Left kidney (tissue), 2 donors: ENCODE measurements around the gene SIM1. TPM values are rescaled to one million over a fixed set of nuclear protein-coding genes. Genes with fewer than 3 reads are reported as not detected.

Experiments
- DNase-seq: peaks from one replicate; pipeline ENCODE4 v3.0.0-alpha.2; 2013
- polyA plus RNA-seq: library from polyadenylated mRNA; unstranded; fragments of 120-200 nt; gene quantifications from one replicate; pipeline ENCODE4 v1.2.1, GENCODE V29; 2013; ENCODE audit not compliant: insufficient read length

SIM1 gene
- polyA plus RNA-seq, 1 donor: 29.8 TPM

- DNase-seq: no peak
Measured at GRCh38 chr6:100473182-100473581, 8.5 kb upstream of the SIM1 start.

- no peak for DNase-seq
Measured at GRCh38 chr6:100472674-100473073, 8.0 kb upstream of the SIM1 start.

DNA sequence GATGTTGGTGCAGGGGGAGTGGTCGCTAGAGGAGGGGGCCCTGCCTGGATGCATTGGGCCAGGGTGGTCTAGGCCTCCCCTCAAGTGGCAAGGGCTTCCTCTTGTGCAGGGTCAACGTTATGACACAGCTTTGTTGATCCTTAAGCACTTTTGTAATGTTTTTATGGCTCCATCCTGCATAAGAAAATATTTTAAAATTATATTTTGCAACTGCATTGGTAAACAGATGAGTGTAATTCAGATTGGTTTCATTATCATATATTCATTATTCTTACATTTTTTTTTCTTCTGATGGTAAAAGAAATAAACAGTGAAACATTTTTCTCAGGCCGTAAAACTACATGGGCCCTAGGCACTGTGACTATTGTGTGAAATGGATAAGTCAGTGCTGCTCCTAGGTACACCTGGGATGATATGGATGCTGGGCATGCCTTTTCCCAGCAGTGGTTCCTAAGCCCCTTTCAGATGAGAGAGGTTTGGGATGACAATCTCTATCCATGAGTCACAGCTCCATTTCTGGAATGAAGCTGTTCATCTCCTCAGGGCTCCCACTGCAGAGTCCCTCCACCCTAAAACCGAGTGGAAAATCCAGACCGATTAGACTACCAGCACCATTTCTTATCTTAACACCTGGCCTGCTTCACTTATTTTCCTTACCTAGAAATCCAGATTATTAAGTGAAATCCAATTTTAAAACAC is 5.8 kb upstream of the SIM1 start:
- no peak for DNase-seq

DNA sequence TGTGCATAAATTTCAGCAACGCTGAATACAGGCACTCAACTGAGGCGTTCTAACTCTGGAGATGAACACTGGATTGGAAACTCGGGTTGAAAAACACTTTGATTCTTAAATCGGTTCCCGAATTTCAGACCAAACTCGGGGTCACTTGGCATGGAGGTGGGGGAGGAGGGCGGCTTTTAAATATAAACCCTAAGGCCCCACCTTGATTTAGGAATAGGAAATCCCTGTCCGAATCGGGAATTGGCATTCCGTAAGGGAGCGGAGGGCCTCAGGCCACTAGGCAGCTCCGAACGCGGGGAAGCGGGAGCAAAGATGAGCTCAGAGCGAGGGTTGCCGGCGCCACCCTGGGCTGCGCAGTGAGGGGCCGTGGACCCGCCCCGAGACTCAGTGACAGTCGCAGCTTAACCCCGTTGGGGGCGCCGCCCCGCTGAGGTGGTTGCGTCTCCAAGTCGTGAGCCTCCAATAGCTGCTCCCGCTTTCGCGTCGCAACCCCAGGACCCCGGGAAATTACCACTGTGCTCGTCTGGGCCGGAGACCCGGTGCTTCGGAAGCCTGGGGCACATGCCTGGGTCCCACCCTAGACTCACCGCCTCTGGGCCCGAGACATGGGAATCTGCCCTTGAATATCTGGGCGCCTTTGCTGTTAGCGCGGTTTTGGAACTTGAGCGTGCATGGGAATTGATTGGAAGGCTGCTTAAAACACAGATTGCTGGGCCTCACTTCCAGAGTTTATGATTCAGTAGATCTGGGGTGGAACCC is 4.6 kb upstream of the SIM1 start:
- no peak for DNase-seq

DNA sequence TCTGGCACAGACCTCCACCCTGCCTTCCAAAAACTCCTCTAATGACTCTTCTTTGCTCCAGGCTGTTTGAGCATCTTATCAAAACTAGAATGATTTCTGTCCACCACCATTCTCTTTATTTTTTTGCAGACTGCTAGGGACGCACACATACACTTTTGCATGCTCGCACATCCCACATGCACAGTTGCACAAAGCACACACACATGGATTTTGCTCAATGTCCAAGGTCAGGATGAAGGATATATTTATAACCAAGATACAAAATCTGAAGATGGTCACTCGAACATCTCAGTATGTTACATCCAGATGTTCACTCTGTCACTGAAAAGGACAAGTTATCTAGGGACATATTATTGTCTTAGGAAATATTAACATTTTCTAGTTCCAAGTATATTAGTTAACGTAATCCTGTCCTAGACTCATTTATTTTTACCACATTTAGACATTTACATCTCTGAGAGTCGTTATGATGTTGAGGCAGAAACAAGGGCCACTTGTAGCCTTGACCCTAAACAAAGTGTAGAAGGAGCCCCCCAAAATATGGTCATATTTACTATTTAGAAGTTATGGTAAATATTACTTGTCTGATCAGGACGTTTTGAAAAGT is 3.4 kb upstream of the SIM1 start:
- no peak for DNase-seq

- DNase-seq: no peak
Measured at GRCh38 chr6:100467129-100468015, 2.7 kb upstream of the SIM1 start.

DNA sequence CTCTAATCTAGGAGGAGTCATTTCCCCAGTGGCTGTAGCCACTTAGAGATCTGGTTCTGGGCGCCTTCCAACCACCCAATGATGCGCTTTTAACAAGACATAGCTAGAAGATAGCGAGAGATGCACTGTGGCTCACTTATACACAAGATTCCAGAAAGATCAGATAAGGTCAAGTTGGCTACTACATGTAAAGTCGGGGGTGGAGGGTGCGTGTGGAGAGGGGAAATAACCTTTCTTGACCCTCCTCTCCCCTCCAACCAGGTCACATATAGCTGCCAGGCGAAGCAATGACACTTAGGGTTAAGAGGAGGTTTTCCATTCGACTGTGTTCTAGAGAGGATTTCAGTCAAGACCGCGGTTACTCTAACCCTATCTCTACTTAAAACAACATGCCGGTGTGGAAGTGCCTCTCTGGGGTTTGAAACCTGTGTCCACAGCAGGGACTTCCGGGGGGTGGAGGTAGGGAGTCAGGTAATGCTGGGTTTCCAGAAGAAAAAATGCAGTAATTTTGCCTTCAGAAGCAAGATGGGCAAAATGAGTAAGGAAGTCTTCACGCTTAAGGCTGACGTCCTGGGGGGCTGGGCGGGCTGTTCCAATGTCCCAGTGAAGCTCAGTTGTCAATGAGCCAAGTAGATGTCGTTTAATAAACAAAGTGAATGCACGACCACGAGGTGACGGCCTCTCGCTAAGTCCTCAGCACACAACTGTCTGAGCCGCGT is 1.8 kb upstream of the SIM1 start:
- DNase-seq: no peak

GRCh38 chr6:100465701-100466409 is 1.1 kb upstream of the SIM1 start:
- DNase-seq: no peak

DNA sequence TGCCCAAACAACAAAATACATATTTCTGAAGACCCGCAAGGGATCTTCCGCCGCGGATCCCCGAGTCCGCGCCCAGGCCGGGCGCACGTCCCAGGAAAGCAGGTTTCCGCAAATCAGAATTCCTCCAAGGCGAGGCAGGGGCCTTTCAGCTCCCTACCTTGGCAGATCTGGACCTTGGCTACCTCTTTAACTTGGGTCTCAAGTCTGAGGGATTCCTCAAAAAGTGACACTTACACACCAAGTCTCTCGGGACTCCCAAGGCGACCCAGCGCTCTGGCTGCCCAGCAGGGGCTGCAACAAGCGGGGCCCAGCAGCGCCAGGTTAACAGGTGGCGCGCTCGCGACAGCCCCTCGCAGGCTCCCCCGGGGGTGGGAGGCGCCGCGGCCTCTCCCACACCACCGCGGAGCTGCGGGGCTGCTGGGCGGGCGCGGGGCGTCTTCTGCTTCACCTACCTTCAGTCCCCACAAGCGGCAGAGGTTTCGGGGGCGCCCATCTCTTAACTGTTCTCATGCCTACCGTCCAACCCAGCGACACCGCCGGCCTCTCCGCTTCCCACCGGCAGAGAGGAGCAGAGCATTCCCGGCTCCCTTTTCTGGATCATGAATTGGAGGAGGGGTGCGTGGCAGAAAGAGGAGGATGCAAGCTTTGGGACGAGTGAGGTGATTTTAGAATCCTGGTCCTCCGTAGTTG is 414 bp downstream of the SIM1 start:
- no peak for DNase-seq

- no peak for DNase-seq
Measured at GRCh38 chr6:100463630-100464161, 1.0 kb downstream of the SIM1 start.

DNA sequence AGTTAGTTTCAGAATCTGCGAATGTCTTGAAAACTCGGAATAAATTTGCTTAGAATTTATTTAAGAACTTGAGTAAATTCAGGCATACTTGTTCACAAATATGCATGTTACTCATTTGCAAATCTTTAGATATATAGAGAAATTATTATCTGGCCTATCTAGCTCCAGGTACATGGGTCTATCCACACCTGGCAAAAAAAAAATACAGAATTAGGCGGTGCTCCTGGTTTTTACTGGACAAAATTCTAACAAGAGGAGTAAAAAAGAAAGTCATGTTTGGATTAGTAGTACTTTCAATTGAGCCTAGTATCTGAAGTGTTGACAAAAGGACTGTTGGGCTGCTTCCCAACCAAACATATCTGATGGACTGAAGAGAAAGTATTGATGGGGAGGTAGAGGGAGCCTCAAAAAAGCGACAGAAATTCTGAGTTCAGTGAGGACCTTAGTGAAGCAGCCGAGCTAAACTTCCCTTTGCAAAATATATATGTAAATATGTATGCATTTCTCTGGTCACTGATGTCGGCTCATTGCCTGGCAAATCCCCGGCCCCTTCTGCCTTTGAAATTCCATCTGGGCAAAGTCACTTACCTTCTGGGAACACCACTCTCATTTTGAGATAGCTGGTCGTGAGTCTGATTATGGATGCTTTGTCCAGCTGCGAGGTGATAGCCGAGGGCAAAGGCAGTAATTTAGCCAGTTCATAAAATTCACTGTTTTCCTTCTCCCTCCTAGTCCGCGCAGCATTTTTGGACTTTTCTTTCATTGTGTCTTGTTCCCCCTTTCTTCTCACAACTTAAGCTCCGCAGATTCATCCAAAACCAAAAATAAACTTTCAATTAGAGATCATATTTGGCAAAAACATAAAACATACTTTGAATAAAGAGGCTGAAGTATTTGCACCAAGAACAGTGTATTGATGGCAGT is 1.8 kb downstream of the SIM1 start:
- DNase-seq: no peak

DNA sequence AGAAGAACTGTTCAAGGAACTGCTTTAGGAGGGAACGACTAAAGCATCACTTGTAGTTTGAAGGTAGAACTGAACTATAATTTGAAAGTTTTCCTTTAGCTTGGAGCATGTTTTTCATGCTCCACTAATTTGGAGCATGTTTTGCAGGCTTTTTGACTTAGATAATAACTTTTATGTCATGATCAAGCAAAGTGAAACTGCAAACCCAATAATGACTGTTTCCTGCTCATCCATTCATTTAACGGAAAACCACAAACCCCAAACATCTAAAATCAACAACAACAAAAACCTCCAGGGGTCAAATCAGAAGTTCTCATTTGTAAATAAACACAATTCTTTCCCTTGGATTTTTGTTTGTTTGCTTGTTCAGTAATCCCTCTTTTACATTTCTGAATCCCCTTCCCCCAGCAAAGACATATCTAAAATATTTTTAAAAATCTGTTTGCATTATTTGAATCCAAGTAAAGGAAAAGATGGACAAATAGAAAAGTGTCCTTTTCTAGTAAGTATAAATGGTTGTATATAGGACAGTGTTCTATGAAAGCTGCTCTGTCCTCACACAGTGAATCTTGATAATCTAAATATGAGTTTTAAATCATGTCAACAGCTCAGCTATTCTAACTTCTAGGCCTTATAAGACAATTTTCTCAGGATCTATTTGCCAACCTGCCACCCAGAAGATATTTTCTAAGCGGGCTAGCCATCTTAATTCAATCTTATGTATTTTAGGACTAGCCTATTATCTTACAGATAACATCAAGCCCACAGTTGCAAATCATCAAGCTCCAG is 2.6 kb downstream of the SIM1 start:
- DNase-seq: no peak

GRCh38 chr6:100461278-100461916 is 3.3 kb downstream of the SIM1 start:
- no peak for DNase-seq

- no peak for DNase-seq
Measured at GRCh38 chr6:100460650-100461204, 4.0 kb downstream of the SIM1 start.

DNA sequence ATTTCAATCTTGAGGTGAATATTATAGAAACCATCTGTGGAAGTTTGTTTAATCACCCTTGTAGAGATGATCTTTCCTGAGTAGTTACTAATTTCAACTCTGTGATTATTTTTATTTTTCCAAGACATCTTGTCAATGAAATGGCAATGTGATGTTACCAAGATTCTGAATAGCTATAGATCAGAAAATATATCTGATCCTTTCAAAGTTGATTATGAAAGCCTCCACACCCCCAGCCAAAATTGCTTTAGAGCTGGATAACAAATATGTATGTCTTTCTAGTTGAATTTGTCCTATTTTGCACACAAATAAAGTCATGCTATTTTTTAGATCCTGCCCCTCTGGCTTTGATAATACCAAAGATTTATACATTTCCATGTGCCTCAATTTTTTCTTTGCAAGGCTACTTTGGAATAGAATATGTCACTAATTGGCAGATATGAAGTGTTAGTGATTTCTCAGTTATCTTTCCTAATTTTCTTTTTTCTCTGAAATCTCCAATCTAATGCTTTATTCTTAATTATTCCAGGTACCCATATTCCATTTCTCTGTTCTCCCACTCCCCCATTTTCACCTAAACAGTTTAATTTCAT is 5.0 kb downstream of the SIM1 start:
- DNase-seq: no peak

DNA sequence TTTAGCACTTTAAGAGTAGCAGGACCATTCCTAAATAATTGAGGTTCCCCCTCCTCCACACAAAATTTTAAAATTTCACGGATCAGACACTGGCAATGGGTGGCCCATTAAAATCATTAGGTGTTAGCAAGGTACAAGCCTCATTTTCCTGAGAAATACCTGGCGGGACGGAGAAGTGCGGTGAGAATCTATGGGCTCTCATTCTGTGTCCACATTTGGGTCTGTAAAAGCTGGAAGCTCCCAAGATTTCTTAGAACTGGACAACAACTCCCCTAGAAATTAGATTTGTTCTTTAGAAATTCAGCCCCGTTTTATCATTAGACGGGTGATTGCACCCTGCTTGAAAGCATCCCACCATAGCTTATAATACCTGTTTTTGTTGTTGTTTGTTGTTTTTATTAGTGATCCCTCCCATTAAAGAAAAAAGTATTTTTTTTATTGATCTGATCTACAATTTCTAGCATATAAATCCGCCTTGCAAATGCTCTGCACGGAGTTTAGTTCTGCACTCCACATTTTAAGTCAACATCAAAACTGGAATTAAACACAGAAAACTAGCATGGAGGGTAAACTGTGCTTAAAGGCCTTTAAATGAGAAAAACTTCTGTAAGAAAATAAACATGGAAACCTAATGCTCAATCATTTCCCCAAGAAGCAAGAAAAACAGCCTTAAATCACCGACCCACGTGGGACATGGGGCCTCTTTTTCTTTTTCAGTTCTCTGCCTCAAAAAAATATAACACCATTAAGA is 5.7 kb downstream of the SIM1 start:
- no peak for DNase-seq
